ENCODE measurements around the gene SLC39A7. TPM values are rescaled to one million over a fixed set of nuclear protein-coding genes. Genes with fewer than 3 reads are reported as not detected.
"Not testable (repeated sequence)": the region's sequence is repeated elsewhere in the genome, so short reads cannot be mapped to it uniquely, and the experiment has no call there.

The SLC39A7 gene
- total and polyA plus RNA-seq, 7 experiments from 2014 or later: 19.1 to 51.9 (median 24.8) TPM

DNA sequence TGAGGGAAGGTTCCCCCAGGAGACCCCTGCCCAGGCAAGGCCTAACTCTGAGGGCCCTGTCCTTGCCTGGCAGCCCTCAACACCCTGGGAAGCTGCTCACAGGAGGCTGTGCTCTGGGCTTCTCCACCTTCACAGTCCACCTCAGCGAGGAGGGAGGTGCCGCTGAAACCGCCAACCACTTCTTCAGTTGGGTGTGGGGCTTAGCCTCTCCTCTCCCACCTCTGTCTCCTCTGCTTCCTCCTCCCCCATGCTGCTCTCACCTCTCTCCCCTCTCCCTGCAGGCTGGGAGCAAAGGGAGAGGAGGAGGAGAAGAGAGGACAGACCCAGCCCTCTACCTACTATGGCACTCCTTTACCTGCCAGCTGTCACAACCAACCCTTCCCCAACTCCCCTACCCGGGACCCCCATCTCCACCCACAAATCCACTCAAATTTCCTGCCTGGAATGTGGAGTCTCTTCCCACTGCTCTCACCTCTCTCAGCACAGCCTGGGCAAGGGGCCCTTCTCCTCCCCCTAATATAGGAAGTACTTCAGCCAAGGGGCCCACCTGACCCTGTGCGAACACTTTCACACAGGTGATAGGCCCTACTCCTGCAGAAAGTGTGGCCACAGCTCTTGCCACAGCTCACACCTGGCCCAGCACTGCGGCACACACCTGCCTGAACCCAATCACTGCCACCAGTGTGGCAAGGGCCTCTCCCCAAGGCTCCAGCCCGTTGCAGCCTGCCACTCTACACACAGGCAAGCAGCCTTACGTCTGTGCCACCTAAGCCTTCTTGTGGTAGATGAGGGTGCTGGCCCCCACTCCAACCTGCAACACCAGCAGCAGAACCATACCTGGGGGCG lies 14.8 kb downstream of the SLC39A7 start:
- H3K27me3 ChIP-seq (ENCODE audit: control insufficient read depth in 2 of 2, insufficient read depth in 2 of 2, low read length in 2 of 2): peaks cover 0 to 3% of the 10 kb centered on the region in 2 donors
- H3K4me1 ChIP-seq (ENCODE audit: control insufficient read depth in 2 of 2, insufficient read depth in 2 of 2, low read length in 2 of 2): peaks cover 3 to 13% of the 10 kb centered on the region in 2 donors
- Mint-ChIP-seq H3K27me3 (peaks cover 12 to 51% (median 20%) of the 10 kb centered on the region in 5 donors), H3K9me3 (no peaks in the 10 kb centered on the region), H3K27ac (peak overlapping the region in 2 of 9 donors; percentile 10 to 17), H3K4me1 (peaks cover 17 to 28% (median 22%) of the 10 kb centered on the region in 7 donors), H3K4me3 (no peak overlapping the region), H3K36me3 (peaks cover 0 to 9% (median 4%) of the 10 kb centered on the region in 5 donors)
- H3K27ac ChIP-seq (ENCODE audit: low read depth, low read length): no peak overlapping the region
- ATAC-seq (no peak), DNase-seq (no peak)
- no peaks in the 10 kb centered on the region for H3K9me3 ChIP-seq (ENCODE audit: control insufficient read depth in 2 of 3, low read length in 3 of 3)
- peaks cover 0 to 18% (median 6%) of the 10 kb centered on the region in 3 experiments for H3K36me3 ChIP-seq (ENCODE audit: control insufficient read depth in 2 of 3, insufficient read depth in 3 of 3, low read length in 3 of 3)
- intact Hi-C loops (cut with micrococcal nuclease): no loop called here
- POLR2A ChIA-PET: no interaction called here
- H3K4me3 ChIP-seq (ENCODE audit: low read length): no peak overlapping the region
- CTCF ChIA-PET: no interaction called here

GRCh38 chr6:33216117-33216649 lies 15.5 kb downstream of the SLC39A7 start:
- intact Hi-C loops (cut with micrococcal nuclease): no loop called here
- Mint-ChIP-seq H3K4me1 (peaks cover 14 to 28% (median 22%) of the 10 kb centered on the region in 7 donors), H3K4me3 (no peak overlapping the region), H3K27me3 (peaks cover 12 to 53% (median 20%) of the 10 kb centered on the region in 5 donors), H3K36me3 (peaks cover 0 to 7% (median 0%) of the 10 kb centered on the region in 5 donors), H3K27ac (no peak overlapping the region), H3K9me3 (no peaks in the 10 kb centered on the region)
- peaks cover 0 to 3% of the 10 kb centered on the region in 2 donors for H3K27me3 ChIP-seq (ENCODE audit: control insufficient read depth in 2 of 2, insufficient read depth in 2 of 2, low read length in 2 of 2)
- H3K27ac ChIP-seq (ENCODE audit: low read depth, low read length): no peak overlapping the region
- ChIA-PET POLR2A (no interaction called here), CTCF (no interaction called here)
- peaks cover 3 to 13% of the 10 kb centered on the region in 2 donors for H3K4me1 ChIP-seq (ENCODE audit: control insufficient read depth in 2 of 2, insufficient read depth in 2 of 2, low read length in 2 of 2)
- H3K4me3 ChIP-seq (ENCODE audit: low read length): no peak overlapping the region
- ATAC-seq (no peak), DNase-seq (no peak)
- H3K9me3 ChIP-seq (ENCODE audit: control insufficient read depth in 2 of 3, low read length in 3 of 3): no peaks in the 10 kb centered on the region
- H3K36me3 ChIP-seq (ENCODE audit: control insufficient read depth in 2 of 3, insufficient read depth in 3 of 3, low read length in 3 of 3): peaks cover 0 to 11% (median 6%) of the 10 kb centered on the region in 3 experiments

DNA sequence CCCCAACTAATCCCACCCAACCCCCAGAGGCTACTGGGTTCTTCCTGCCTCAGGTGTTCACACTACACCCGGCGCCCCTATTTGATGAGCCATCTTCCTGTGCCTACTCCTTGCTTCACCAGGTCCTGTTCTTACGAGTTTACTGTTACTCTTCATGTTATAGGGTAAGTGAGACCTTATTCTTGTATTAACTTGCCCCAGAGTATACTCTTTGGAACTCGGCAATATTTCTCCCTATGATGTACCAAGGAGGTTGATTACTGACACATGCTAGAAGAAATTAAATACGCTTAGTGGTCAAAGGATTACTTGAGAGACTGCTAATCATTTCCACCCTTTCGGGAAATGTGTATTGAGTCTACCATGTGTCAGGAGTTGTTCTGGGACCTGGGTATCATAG lies 16.6 kb downstream of the SLC39A7 start:
- Mint-ChIP-seq H3K9me3 (peaks cover 0 to 1% (median 0%) of the 10 kb centered on the region in 11 donors), H3K4me1 (peaks cover 14 to 24% (median 19%) of the 10 kb centered on the region in 7 donors), H3K36me3 (peaks cover 0 to 5% (median 0%) of the 10 kb centered on the region in 5 donors), H3K4me3 (no peak overlapping the region), H3K27me3 (peaks cover 18 to 60% (median 27%) of the 10 kb centered on the region in 5 donors), H3K27ac (no peak overlapping the region)
- DNase-seq (no peak), ATAC-seq (no peak)
- no peaks in the 10 kb centered on the region for H3K9me3 ChIP-seq (ENCODE audit: control insufficient read depth in 2 of 3, low read length in 3 of 3)
- H3K27ac ChIP-seq (ENCODE audit: low read depth, low read length): no peak overlapping the region
- H3K4me1 ChIP-seq (ENCODE audit: control insufficient read depth in 2 of 2, insufficient read depth in 2 of 2, low read length in 2 of 2): peaks cover 3 to 13% of the 10 kb centered on the region in 2 donors
- POLR2A ChIA-PET: no interaction called here
- H3K4me3 ChIP-seq (ENCODE audit: low read length): no peak overlapping the region
- intact Hi-C loops (cut with micrococcal nuclease): no loop called here
- peaks cover 0 to 3% of the 10 kb centered on the region in 2 donors for H3K27me3 ChIP-seq (ENCODE audit: control insufficient read depth in 2 of 2, insufficient read depth in 2 of 2, low read length in 2 of 2)
- peaks cover 0 to 3% (median 2%) of the 10 kb centered on the region in 3 experiments for H3K36me3 ChIP-seq (ENCODE audit: control insufficient read depth in 2 of 3, insufficient read depth in 3 of 3, low read length in 3 of 3)
- CTCF ChIA-PET: no interaction called here

- Histone ChIP-seq H3K4me1 (ENCODE audit: control insufficient read depth in 2 of 2, insufficient read depth in 2 of 2, low read length in 2 of 2) (peaks cover 3 to 12% of the 10 kb centered on the region in 2 donors), H3K9me3 (ENCODE audit: control insufficient read depth in 2 of 3, low read length in 3 of 3) (no peaks in the 10 kb centered on the region), H3K36me3 (ENCODE audit: control insufficient read depth in 2 of 3, insufficient read depth in 3 of 3, low read length in 3 of 3) (no peaks in the 10 kb centered on the region), H3K27me3 (ENCODE audit: control insufficient read depth in 2 of 2, insufficient read depth in 2 of 2, low read length in 2 of 2) (no peaks in the 10 kb centered on the region), H3K4me3 (ENCODE audit: low read length) (no peak overlapping the region), H3K27ac (ENCODE audit: low read depth, low read length) (no peak overlapping the region)
- ATAC-seq: no peak
- CTCF ChIA-PET: interaction anchor here (0.6 to 2.1 kb wide), 2 partner anchors 31 to 190 kb away, joined by 3 to 5 read pairs; no protein-coding TSS in a partner anchor
- POLR2A ChIA-PET: no interaction called here
- intact Hi-C loops (cut with micrococcal nuclease): no loop called here
- H3K36me3 Mint-ChIP-seq: peaks cover 0 to 1% (median 0%) of the 10 kb centered on the region in 5 donors
- H3K4me1 Mint-ChIP-seq: peaks cover 12 to 19% (median 15%) of the 10 kb centered on the region in 7 donors
- peaks cover 22 to 60% (median 24%) of the 10 kb centered on the region in 5 donors for H3K27me3 Mint-ChIP-seq
- DNase-seq: no peak
- H3K4me3 Mint-ChIP-seq: no peak overlapping the region
- peaks cover 0 to 1% (median 0%) of the 10 kb centered on the region in 11 donors for H3K9me3 Mint-ChIP-seq
- H3K27ac Mint-ChIP-seq: no peak overlapping the region
Observed at GRCh38 chr6:33217681-33218080, 17.0 kb downstream of the SLC39A7 start.

GRCh38 chr6:33226503-33227120 lies 25.9 kb downstream of the SLC39A7 start:
- ATAC-seq; H3K27ac Mint-ChIP-seq; POLR2A ChIA-PET; H3K27me3 ChIP-seq (ENCODE audit: control insufficient read depth in 2 of 2, insufficient read depth in 2 of 2, low read length in 2 of 2); H3K4me3 Mint-ChIP-seq; H3K4me1 Mint-ChIP-seq; H3K36me3 Mint-ChIP-seq; DNase-seq; intact Hi-C loops (cut with micrococcal nuclease); H3K27ac ChIP-seq (ENCODE audit: low read depth, low read length); H3K4me3 ChIP-seq (ENCODE audit: low read length); H3K9me3 Mint-ChIP-seq; H3K9me3 ChIP-seq (ENCODE audit: control insufficient read depth in 2 of 3, low read length in 3 of 3); H3K36me3 ChIP-seq (ENCODE audit: control insufficient read depth in 2 of 3, insufficient read depth in 3 of 3, low read length in 3 of 3); H3K4me1 ChIP-seq (ENCODE audit: control insufficient read depth in 2 of 2, insufficient read depth in 2 of 2, low read length in 2 of 2): not testable (repeated sequence)
- CTCF ChIA-PET: interaction anchor here (0.6 kb wide), 1 partner anchor 402 kb away, joined by 5 read pairs; no protein-coding TSS in a partner anchor
- peaks cover 19 to 74% (median 29%) of the 10 kb centered on the region in 5 donors for H3K27me3 Mint-ChIP-seq

DNA sequence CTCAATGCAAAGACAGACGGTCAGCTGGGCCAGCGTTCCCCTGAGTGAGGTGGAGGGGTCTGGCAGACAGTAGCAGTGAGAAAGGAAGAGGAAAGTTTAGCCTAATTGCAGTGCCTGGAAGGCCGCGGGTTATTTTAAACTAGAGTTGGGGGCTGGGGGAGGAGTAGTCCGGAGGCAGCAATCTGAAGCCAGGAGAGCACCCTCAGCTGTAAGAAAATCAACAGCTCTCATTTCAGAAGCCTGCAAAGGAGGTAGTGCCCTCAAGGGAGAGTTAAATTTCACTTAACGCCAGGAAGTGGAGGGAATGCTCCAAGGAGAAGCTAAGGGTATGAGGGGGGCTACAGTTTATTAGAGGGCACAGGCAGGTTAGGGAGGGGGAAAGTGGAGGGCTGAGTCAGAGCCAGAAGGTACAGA lies 34.6 kb downstream of the SLC39A7 start:
- Mint-ChIP-seq H3K4me1 (no peaks in the 10 kb centered on the region), H3K9me3 (no peaks in the 10 kb centered on the region), H3K27ac (no peak overlapping the region), H3K36me3 (no peaks in the 10 kb centered on the region), H3K4me3 (no peak overlapping the region), H3K27me3 (peaks cover 23 to 58% (median 28%) of the 10 kb centered on the region in 5 donors)
- Histone ChIP-seq H3K27ac (ENCODE audit: low read depth, low read length) (no peak overlapping the region), H3K36me3 (ENCODE audit: control insufficient read depth in 2 of 3, insufficient read depth in 3 of 3, low read length in 3 of 3) (no peaks in the 10 kb centered on the region), H3K4me1 (ENCODE audit: control insufficient read depth in 2 of 2, insufficient read depth in 2 of 2, low read length in 2 of 2) (no peaks in the 10 kb centered on the region), H3K9me3 (ENCODE audit: control insufficient read depth in 2 of 3, low read length in 3 of 3) (no peaks in the 10 kb centered on the region), H3K27me3 (ENCODE audit: control insufficient read depth in 2 of 2, insufficient read depth in 2 of 2, low read length in 2 of 2) (no peaks in the 10 kb centered on the region), H3K4me3 (ENCODE audit: low read length) (no peak overlapping the region)
- no peak for DNase-seq
- POLR2A ChIA-PET: interaction anchor here (1.4 kb wide), 2 partner anchors 14 to 27 kb away, joined by 4 to 5 read pairs; partner anchors contain the start of gene RING1
- CTCF ChIA-PET: interaction anchor here (1.6 kb wide), 1 partner anchor 13 kb away, joined by 5 read pairs; no protein-coding TSS in a partner anchor
- intact Hi-C loops (cut with micrococcal nuclease): no loop called here
- no peak for ATAC-seq

Measured in naive thymus-derived CD4-positive, alpha-beta T cell (primary cell).